Tibial artery (tissue), 4 donors: ENCODE measurements around the gene CCDC88B.

Source experiments
- DNase-seq, 2 donors: peaks; one replicate each; pipeline ENCODE4 v3.0.0-alpha.2; 2019
- H3K27ac ChIP-seq, 2 donors: fragments of 200-600 bp; sonication (generic) in 1 of 2; 1 replicate in 1 of 2; 2 replicates in 1 of 2; pipeline ENCODE4 v1.5.1; 2018 to 2019; ENCODE audit warnings: mild to moderate bottlenecking in 1 of 2
- H3K27me3 ChIP-seq, 2 donors: fragments of 200-600 bp; sonication (generic) in 1 of 2; one replicate each; pipeline versions ENCODE4 v1.5.1 to v1.6.0; 2016 to 2019
- H3K36me3 ChIP-seq, 3 donors: fragments of 200-600 bp; sonication (generic) in 2 of 3; one replicate each; pipeline ENCODE4 v1.5.1; 2016 to 2019; ENCODE audit warnings: mild to moderate bottlenecking in 2 of 3
- H3K4me1 ChIP-seq, 4 donors: fragments of 200-600 bp; sonication (generic) in 2 of 4; 1 replicate in 3 of 4; 2 replicates in 1 of 4; pipeline ENCODE4 v1.5.1; 2016 to 2019
- H3K4me3 ChIP-seq, 2 donors: fragments of 200-600 bp; sonication (generic) in 1 of 2; 1 replicate in 1 of 2; 2 replicates in 1 of 2; pipeline ENCODE4 v1.5.1; 2018 to 2019; ENCODE audit warnings: mild to moderate bottlenecking in 2 of 2
- H3K9me3 ChIP-seq, 3 donors: fragments of 200-600 bp; sonication (generic) in 1 of 3; one replicate each; pipeline ENCODE4 v1.5.1; 2016 to 2019
- intact Hi-C: fragments of 100-400 bp; cut with DNase I; formaldehyde crosslinking; loops from one replicate; pipeline ENCODE4 v1.15.0; 2023; ENCODE audit warnings: low total_unique reads
- TF ChIP-seq, protein P1 (sequence below), 2 experiments: fragments of 200-600 bp in 1 of 2; fragments of 450-650 bp in 1 of 2; IDR thresholded peaks; one replicate each; pipeline ENCODE4 v1.5.1; 2017 to 2019; ENCODE audit warnings: antibody characterized with exemption in 2 of 2, mild to moderate bottlenecking in 1 of 2, moderate library complexity in 1 of 2

CCDC88B gene

DNA sequence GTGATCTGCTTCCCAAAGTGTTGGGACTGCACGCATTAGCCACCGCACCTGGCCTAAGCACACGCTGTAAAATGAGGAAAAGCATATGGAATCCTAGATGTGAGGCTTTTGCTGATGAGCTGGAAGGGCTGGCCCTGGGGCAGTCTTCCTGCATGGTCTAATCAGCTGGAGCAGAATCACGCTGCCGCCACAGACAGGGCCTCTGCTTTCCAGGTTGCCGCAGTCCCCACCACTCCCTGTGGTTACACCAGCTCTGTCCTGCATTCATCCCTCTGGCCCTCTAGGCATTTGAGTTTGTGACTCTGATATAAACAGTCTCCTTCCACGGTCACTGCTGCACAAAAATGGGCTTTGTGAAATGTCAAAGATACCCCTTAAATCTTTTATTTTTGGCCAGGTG lies 36.1 kb downstream of the CCDC88B start:
- no peak for DNase-seq
- Histone ChIP-seq H3K9me3 (no peaks in the 10 kb centered on the region), H3K4me3 (no peak overlapping the region), H3K36me3 (peaks cover 0 to 12% (median 4%) of the 10 kb centered on the region in 3 donors), H3K27ac (no peak overlapping the region), H3K27me3 (no peaks in the 10 kb centered on the region), H3K4me1 (peaks cover 0 to 27% (median 15%) of the 10 kb centered on the region in 4 donors)
- intact Hi-C loops: no loop called here
- TF ChIP-seq, protein P1, sequence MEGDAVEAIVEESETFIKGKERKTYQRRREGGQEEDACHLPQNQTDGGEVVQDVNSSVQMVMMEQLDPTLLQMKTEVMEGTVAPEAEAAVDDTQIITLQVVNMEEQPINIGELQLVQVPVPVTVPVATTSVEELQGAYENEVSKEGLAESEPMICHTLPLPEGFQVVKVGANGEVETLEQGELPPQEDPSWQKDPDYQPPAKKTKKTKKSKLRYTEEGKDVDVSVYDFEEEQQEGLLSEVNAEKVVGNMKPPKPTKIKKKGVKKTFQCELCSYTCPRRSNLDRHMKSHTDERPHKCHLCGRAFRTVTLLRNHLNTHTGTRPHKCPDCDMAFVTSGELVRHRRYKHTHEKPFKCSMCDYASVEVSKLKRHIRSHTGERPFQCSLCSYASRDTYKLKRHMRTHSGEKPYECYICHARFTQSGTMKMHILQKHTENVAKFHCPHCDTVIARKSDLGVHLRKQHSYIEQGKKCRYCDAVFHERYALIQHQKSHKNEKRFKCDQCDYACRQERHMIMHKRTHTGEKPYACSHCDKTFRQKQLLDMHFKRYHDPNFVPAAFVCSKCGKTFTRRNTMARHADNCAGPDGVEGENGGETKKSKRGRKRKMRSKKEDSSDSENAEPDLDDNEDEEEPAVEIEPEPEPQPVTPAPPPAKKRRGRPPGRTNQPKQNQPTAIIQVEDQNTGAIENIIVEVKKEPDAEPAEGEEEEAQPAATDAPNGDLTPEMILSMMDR (IDR thresholded peaks at IDR 0.05): no peak

DNA sequence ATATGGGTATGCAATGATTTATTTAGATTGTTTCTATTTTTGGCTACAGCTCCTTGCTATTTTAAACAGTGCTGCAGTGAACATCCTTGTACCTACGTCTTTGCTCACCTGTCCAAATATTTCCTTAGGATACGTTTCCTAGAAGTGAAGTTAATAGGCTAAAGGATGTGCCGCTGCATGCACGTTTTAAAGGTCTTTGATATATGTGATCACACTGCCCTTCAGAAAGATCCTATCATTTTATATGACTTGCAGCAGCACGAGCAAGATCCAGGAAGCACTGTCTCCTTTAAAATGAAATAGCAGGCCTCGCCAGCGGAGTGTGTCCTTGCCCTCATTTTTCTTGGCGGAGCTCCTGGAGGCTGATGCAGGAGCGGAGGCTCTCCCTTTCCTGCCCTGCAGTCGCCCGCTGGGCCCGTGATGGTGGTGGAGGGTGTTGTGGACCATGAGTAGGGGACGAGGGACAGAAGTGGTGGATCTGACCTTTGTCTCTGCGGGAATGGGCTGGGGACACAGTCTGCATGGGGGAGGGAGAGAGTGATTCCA lies 38.4 kb downstream of the CCDC88B start:
- Histone ChIP-seq H3K27me3 (no peaks in the 10 kb centered on the region), H3K36me3 (no peaks in the 10 kb centered on the region), H3K27ac (no peak overlapping the region), H3K9me3 (no peaks in the 10 kb centered on the region), H3K4me1 (peaks cover 0 to 13% (median 8%) of the 10 kb centered on the region in 4 donors), H3K4me3 (no peak overlapping the region)
- peak in 1 of 2 donors; percentile 78 for DNase-seq
- TF ChIP-seq, protein P1 (IDR thresholded peaks at IDR 0.05): no peak
- intact Hi-C loops: no loop called here

DNA sequence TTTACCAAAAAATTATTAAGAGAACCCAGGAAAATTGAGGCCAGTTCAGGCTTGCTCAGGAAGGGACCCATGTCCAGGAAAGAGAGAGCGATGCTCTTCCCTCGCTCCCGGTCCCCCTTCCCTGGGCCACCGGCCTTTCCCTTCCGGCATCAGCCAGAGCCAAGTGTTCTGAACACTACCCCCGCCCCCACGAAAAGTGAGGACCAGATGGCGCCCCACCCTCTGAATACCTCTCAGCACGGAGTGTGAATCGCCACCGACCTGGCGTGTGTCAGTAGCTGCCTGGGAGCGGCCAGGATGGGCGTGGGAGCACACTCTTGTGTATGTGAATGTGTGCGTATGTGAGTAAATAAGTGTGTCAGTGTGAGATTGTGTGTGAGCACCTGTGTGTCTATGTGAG lies 39.2 kb downstream of the CCDC88B start:
- Histone ChIP-seq H3K4me1 (peaks cover 0 to 18% (median 11%) of the 10 kb centered on the region in 4 donors), H3K27ac (no peak overlapping the region), H3K4me3 (no peak overlapping the region), H3K27me3 (no peaks in the 10 kb centered on the region), H3K9me3 (no peaks in the 10 kb centered on the region), H3K36me3 (no peaks in the 10 kb centered on the region)
- TF ChIP-seq, protein P1 (IDR thresholded peaks at IDR 0.05): no peak
- intact Hi-C loops: no loop called here
- DNase-seq: no peak

DNA sequence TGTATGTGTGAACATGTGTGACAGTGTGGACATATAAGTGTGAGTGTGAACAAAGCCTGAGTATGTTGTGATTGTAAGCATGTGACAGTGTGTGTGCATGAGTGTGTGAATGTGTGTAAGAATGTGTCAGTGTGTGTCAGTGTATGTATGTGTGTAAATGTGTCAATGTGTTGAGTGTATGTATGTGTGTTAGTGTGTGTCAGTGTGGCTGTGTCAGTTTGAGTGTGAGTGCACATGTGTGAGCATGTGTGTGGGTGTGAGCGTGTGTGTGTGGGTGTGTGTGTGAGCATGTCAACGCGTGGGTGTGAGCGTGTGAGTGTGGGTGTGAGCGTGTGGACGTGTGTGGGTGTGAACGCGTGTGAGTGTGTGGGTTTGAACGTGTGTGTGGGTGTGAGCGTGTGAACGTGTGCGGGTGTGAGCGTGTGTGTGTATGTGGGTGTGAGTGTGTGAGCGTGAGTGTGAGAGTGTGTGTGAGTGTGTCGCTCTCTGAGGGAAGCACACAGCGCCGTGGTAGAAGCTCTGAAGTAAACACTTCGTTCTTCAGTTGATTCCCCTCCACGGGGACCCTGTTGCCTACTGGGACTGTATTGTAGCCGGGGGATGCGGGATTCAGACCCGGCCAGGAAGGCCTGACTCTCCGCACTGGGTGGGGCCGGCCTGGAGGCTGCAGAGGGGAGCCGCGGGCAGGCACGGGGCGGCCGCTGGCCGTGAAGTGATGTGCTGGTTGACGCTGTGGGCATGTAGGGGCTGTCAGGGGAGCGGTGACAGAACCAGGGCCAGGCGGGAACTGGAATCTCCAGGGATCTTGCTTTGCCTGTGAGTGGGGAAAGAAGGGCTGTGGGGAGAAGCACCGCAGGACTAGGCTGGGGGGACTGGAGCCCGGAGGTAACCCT lies 40.1 kb downstream of the CCDC88B start:
- intact Hi-C loops: loop anchor here (10.0 kb wide), 1 partner anchor 345 kb away; the partner anchor contains the start of gene NRXN2
- no peaks in the 10 kb centered on the region for H3K36me3 ChIP-seq
- H3K27ac ChIP-seq: no peak overlapping the region
- H3K27me3 ChIP-seq: no peaks in the 10 kb centered on the region
- peaks cover 5 to 28% (median 19%) of the 10 kb centered on the region in 4 donors for H3K4me1 ChIP-seq
- H3K4me3 ChIP-seq: no peak overlapping the region
- no peak for DNase-seq
- TF ChIP-seq, protein P1 (IDR thresholded peaks at IDR 0.05): no peak
- no peaks in the 10 kb centered on the region for H3K9me3 ChIP-seq

DNA sequence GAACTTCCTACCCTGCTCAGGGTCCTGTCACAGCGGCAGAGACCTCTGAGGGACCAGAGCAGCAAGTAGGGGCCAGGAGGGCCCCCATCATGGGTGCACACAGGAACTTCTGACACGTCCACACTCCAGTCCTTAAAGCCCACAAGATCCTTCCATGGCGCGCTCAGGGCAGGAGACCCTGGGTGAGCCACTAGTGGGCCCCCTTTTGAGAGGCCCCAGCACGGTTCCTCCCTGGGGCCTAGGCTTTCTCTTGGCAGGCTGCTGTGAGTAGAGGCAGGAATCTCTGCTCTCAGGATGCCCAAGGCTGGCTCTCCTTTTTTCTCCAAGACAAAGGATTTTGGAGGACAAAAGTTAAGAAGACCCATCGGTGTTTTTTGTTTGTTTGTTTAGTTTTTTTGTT lies 41.3 kb downstream of the CCDC88B start:
- intact Hi-C loops: loop anchor here (10.0 kb wide), 1 partner anchor 343 kb away; the partner anchor contains the start of gene NRXN2
- TF ChIP-seq, protein P1 (IDR thresholded peaks at IDR 0.05): no peak
- Histone ChIP-seq H3K4me3 (no peak overlapping the region), H3K27ac (no peak overlapping the region), H3K27me3 (no peaks in the 10 kb centered on the region), H3K4me1 (peaks cover 9 to 39% (median 27%) of the 10 kb centered on the region in 4 donors), H3K36me3 (no peaks in the 10 kb centered on the region), H3K9me3 (no peaks in the 10 kb centered on the region)
- no peak for DNase-seq
